ENCODE results near the gene CFAP46. TPM values are rescaled to one million over a fixed set of nuclear protein-coding genes. Genes with fewer than 3 reads are reported as not detected.

The CFAP46 gene
- total RNA-seq, 2 experiments from 2014 or later = not detected

- H3K4me3 ChIP-seq (ENCODE audit: low read length) = no peak overlapping the region
- no peak for TF ChIP-seq CTCF (IDR thresholded peaks at IDR 0.05)
- H3K9me3 Mint-ChIP-seq = peaks cover 1% of the 10 kb centered on the region
- H3K4me1 Mint-ChIP-seq (ENCODE audit: low read depth) = peaks cover 12% of the 10 kb centered on the region
- POLR2A ChIA-PET = no interaction called here
- intact Hi-C loops (cut with DNase I, micrococcal nuclease) = no loop called here
- peak in 1 of 14 experiments; percentile 5 for DNase-seq
- H3K27ac Mint-ChIP-seq = no peak overlapping the region
- no peaks in the 10 kb centered on the region for H3K36me3 Mint-ChIP-seq (ENCODE audit: low read depth)
- CTCF ChIA-PET = no interaction called here
- peak overlapping the region; percentile 70 for H3K4me3 Mint-ChIP-seq
- H3K36me3 ChIP-seq (ENCODE audit: insufficient read depth, low read length) = no peaks in the 10 kb centered on the region
- peaks cover 0 to 11% of the 10 kb centered on the region in 2 experiments for H3K27me3 ChIP-seq (ENCODE audit: control insufficient read depth in 1 of 2, insufficient read depth in 2 of 2, low read length in 2 of 2)
- peaks cover 8 to 33% of the 10 kb centered on the region in 2 experiments for H3K9me3 ChIP-seq (ENCODE audit: control insufficient read depth in 1 of 2, insufficient read depth in 1 of 2, low read length in 2 of 2)
- H3K4me1 ChIP-seq (ENCODE audit: insufficient read depth, low read length) = peaks cover 10% of the 10 kb centered on the region
- peaks cover 4% of the 10 kb centered on the region for H3K27me3 Mint-ChIP-seq
- no peak overlapping the region for H3K27ac ChIP-seq (ENCODE audit: low read depth in 1 of 2, low read length in 2 of 2)
- ATAC-seq (ENCODE audit: poor library complexity) = no peak
These were observed 95.0 kb downstream of the CFAP46 start for GRCh38 chr10:132847416-132847777.

DNA sequence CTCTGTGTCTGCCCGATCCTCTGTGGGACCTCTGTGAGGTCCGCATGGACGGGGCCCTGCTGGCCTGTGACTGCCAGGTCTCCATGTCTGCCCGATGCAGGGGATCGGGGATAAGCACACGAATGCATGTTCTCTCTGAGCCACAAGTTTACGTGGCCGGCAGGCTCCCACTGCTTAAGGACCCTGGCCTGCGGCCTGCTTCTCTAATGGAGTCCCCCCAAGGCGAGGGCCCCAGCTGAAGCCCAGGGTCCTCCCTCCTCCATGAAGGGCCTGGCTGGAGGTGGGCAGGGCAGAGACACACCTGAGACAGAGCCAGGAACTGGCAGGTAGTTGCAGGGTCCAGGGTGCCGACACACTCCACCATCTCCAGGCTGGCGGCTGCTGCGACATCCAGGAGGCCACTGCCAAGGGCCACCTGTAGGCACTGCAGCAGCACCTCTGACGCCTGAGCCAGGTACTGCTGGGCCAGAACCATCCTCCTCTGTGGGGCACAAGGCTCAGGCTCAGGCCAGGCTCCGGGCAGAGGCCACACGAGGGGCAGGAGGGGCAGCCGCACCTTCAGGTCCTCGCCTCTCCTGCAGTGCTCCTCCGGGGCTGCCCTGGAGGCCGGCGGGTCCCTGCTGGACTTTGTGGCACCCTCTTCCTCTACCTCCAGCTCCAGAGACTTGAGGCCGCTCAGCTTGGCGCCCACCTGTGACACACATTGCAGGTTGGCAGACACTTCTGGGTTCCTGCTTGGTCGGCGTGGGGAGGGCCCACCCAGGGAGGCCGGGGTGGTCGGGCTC is 95.5 kb downstream of the CFAP46 start:
- H3K27ac Mint-ChIP-seq = no peak overlapping the region
- Histone ChIP-seq H3K27me3 (ENCODE audit: control insufficient read depth in 1 of 2, insufficient read depth in 2 of 2, low read length in 2 of 2) (peaks cover 0 to 11% of the 10 kb centered on the region in 2 experiments), H3K36me3 (ENCODE audit: insufficient read depth, low read length) (no peaks in the 10 kb centered on the region), H3K4me1 (ENCODE audit: insufficient read depth, low read length) (peaks cover 10% of the 10 kb centered on the region), H3K4me3 (ENCODE audit: low read length) (no peak overlapping the region), H3K9me3 (ENCODE audit: control insufficient read depth in 1 of 2, insufficient read depth in 1 of 2, low read length in 2 of 2) (peaks cover 14 to 36% of the 10 kb centered on the region in 2 experiments), H3K27ac (ENCODE audit: low read depth in 1 of 2, low read length in 2 of 2) (no peak overlapping the region)
- intact Hi-C loops (cut with DNase I, micrococcal nuclease) = no loop called here
- ChIA-PET CTCF (no interaction called here), POLR2A (no interaction called here)
- peaks cover 12% of the 10 kb centered on the region for H3K4me1 Mint-ChIP-seq (ENCODE audit: low read depth)
- no peak overlapping the region for H3K4me3 Mint-ChIP-seq
- ATAC-seq (ENCODE audit: poor library complexity) (no peak), DNase-seq (peak in 1 of 14 experiments; percentile 7)
- no peak for TF ChIP-seq CTCF (IDR thresholded peaks at IDR 0.05)
- H3K36me3 Mint-ChIP-seq (ENCODE audit: low read depth) = no peaks in the 10 kb centered on the region
- peaks cover 4% of the 10 kb centered on the region for H3K27me3 Mint-ChIP-seq
- peaks cover 6% of the 10 kb centered on the region for H3K9me3 Mint-ChIP-seq

DNA sequence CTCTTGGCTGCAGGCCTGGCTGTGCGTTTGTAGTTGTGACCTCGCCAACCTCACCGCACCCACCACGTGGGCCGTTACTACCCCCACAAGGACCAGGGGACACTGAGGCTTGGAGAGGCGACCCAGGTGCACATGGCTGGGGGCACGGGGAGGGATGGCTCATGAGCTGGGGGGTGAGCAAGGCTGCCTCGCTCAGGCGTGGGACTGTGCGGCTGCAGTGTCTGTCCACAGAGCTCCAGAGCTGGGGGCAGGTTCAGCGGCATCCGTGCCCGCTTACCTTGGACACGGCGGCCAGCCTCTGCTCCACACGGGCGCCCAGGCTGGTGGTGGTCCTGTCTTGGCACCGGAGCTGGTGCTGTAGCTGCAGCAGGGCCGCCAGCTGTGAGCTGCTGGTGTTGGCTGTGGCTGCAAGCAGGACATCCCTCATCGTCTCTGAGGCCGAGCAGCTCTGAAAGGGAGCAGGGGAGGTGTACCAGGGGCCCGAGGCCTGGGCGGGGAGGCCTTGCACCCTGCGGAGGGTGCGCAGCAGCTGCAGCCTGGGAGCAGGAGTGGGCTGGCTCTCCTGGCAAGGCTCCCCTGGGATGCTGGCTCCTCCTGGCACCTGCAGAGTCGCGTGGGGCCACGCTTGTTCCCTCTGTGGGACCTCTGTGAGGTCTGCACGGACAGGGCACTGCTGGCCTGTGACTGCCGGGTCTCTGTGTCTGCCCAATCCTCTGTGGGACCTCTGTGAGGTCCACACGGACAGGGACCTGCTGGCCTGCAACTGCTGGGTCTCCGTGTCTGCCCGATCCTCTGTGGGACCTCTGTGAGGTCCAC is 96.4 kb downstream of the CFAP46 start:
- CTCF ChIA-PET = no interaction called here
- Mint-ChIP-seq H3K9me3 (peaks cover 6% of the 10 kb centered on the region), H3K36me3 (ENCODE audit: low read depth) (no peaks in the 10 kb centered on the region), H3K27me3 (no peaks in the 10 kb centered on the region), H3K27ac (no peak overlapping the region), H3K4me3 (no peak overlapping the region), H3K4me1 (ENCODE audit: low read depth) (peaks cover 12% of the 10 kb centered on the region)
- Histone ChIP-seq H3K9me3 (ENCODE audit: control insufficient read depth in 1 of 2, insufficient read depth in 1 of 2, low read length in 2 of 2) (peaks cover 16 to 42% of the 10 kb centered on the region in 2 experiments), H3K4me3 (ENCODE audit: low read length) (no peak overlapping the region), H3K36me3 (ENCODE audit: insufficient read depth, low read length) (no peaks in the 10 kb centered on the region), H3K27ac (ENCODE audit: low read depth in 1 of 2, low read length in 2 of 2) (no peak overlapping the region), H3K27me3 (ENCODE audit: control insufficient read depth in 1 of 2, insufficient read depth in 2 of 2, low read length in 2 of 2) (peaks cover 0 to 11% of the 10 kb centered on the region in 2 experiments), H3K4me1 (ENCODE audit: insufficient read depth, low read length) (peaks cover 10% of the 10 kb centered on the region)
- intact Hi-C loops (cut with DNase I, micrococcal nuclease) = no loop called here
- DNase-seq (peak in 1 of 14 experiments; percentile 5), ATAC-seq (ENCODE audit: poor library complexity) (no peak)
- TF ChIP-seq CTCF (IDR thresholded peaks at IDR 0.05) = no peak
- POLR2A ChIA-PET = no interaction called here
